Thyroid gland (tissue), 4 donors: Measurements from ENCODE around the gene MAST3.

Experiments used
- CTCF ChIP-seq, 6 experiments: fragments of 200-600 bp in 3 of 6; fragments of 450-650 bp in 3 of 6; sonication (generic) in 3 of 6; IDR thresholded peaks; one replicate each; pipeline ENCODE4 v1.5.1; 2016 to 2019; ENCODE audit warnings: antibody characterized with exemption in 6 of 6, mild to moderate bottlenecking in 2 of 6, inconsistent platforms in 1 of 6, moderate library complexity in 1 of 6
- POLR2A ChIP-seq, 2 donors: fragments of 450-650 bp; IDR thresholded peaks; one replicate each; pipeline ENCODE4 v1.6.1; 2017; ENCODE audit warnings: antibody characterized with exemption in 2 of 2, mild to moderate bottlenecking in 2 of 2, moderate library complexity in 1 of 2

- TF ChIP-seq CTCF (IDR thresholded peaks at IDR 0.05) = no peak
- no peak for TF ChIP-seq POLR2A (IDR thresholded peaks at IDR 0.05)
Observed at GRCh38 chr19:18097993-18098890, 664 bp downstream of the MAST3 start.
